Measurements from ENCODE around the gene TSGA10IP. TPM values are rescaled to one million over a fixed set of nuclear protein-coding genes. Genes with fewer than 3 reads are reported as not detected.

The TSGA10IP gene
- total and polyA plus RNA-seq, 3 experiments from 2014 or later = not detected

DNA sequence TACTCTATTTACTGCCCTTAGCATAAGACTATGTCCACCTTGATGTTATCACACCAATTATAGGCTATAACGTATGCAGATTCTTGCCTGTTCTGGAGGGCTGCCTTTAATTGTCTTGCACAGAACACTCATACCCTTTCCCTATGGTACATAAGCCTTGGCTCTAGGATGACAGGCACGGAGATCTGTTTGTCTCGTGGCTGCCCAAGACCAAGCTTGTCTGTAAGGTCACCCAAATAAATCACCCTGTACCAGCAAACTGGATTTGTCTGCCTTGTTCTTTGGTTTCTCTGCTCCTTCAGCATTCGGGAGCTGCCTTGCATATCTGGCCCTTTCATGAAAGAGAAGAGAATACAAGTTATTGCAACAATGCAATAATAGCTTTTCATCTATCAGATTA, 7.5 kb upstream of the TSGA10IP start:
- no peaks in the 10 kb centered on the region for H3K36me3 Mint-ChIP-seq
- H3K4me3 ChIP-seq (ENCODE audit: low read length) = no peak overlapping the region
- H3K27ac ChIP-seq (ENCODE audit: low read depth, low read length) = no peak overlapping the region
- H3K36me3 ChIP-seq (ENCODE audit: insufficient read depth, low read length) = no peaks in the 10 kb centered on the region
- H3K27me3 ChIP-seq (ENCODE audit: insufficient read depth, low read length, poor library complexity, severe bottlenecking) = no peaks in the 10 kb centered on the region
- peaks cover 1 to 15% of the 10 kb centered on the region in 2 donors for H3K27me3 Mint-ChIP-seq
- no peaks in the 10 kb centered on the region for H3K9me3 Mint-ChIP-seq
- DNase-seq = no peak
- no peaks in the 10 kb centered on the region for H3K9me3 ChIP-seq (ENCODE audit: low read length)
- CTCF ChIA-PET = interaction anchor here (0.6 to 1.8 kb wide), 2 partner anchors 53 kb away, joined by 3 to 5 read pairs; no protein-coding TSS in a partner anchor
- H3K27ac Mint-ChIP-seq = no peak overlapping the region
- no peaks in the 10 kb centered on the region for H3K4me1 Mint-ChIP-seq
- no peaks in the 10 kb centered on the region for H3K4me1 ChIP-seq (ENCODE audit: insufficient read depth, low read length)
- H3K4me3 Mint-ChIP-seq = no peak overlapping the region
- POLR2A ChIA-PET = no interaction called here

DNA sequence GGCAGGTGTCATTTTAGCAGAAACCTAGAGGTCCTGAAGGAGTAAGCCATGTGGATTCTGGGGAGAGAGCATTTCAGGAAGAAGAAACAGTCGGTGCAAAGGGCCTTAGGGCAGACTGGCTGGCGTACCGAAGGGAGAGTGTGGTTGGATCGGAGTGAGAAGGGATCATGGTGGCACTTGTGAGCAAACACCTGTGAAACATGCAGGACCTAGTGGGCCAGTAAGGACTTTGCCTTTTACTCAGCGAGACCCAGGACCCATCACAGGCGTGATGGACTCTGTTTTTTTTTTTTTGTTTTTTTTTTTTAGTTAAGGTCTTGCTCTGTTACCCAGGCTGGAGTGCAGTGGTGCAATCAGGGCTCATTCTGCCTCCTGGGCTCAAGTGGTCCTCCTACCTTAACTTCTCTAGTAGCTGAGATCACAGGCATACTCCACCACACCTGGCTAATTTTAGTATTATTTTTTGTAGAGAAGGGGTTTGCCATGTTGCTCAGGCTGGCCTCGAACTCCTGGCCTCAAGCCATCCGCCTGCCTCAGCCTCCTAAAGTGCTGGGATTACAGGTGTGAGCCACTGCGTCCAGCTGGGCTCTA, 3.5 kb upstream of the TSGA10IP start:
- Histone ChIP-seq H3K4me3 (ENCODE audit: low read length) (no peak overlapping the region), H3K36me3 (ENCODE audit: insufficient read depth, low read length) (no peaks in the 10 kb centered on the region), H3K27me3 (ENCODE audit: insufficient read depth, low read length, poor library complexity, severe bottlenecking) (no peaks in the 10 kb centered on the region), H3K4me1 (ENCODE audit: insufficient read depth, low read length) (no peaks in the 10 kb centered on the region), H3K9me3 (ENCODE audit: low read length) (no peaks in the 10 kb centered on the region), H3K27ac (ENCODE audit: low read depth, low read length) (no peak overlapping the region)
- H3K36me3 Mint-ChIP-seq = no peaks in the 10 kb centered on the region
- no peaks in the 10 kb centered on the region for H3K9me3 Mint-ChIP-seq
- peaks cover 0 to 15% of the 10 kb centered on the region in 2 donors for H3K27me3 Mint-ChIP-seq
- H3K4me3 Mint-ChIP-seq = no peak overlapping the region
- ChIA-PET POLR2A (interaction anchor here (0.6 kb wide), 1 partner anchor 54 kb away, joined by 3 read pairs; the partner anchor contains the start of gene FIBP), CTCF (no interaction called here)
- no peak for DNase-seq
- H3K27ac Mint-ChIP-seq = peak overlapping the region in 2 of 8 donors; percentile 31 to 90
- H3K4me1 Mint-ChIP-seq = no peaks in the 10 kb centered on the region

DNA sequence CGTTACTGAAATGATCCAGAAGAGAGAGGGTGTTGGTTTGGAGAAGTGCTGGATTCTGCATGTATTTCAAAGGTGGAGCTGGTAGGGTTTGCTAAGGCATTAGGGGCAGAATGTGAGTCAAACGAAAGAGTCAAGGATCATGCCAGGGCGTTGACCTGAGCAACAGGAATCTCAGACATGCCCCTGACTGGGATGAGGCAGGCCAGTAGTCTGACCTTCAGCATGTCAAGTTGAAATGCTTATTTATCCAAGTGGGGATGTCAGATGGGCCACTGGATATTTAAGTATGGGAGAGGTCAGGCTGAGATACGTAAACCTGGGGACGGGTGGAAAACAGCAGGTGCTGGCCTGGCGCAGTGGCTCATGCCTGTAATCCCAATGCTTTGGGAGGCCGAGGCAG, 2.7 kb upstream of the TSGA10IP start:
- no peaks in the 10 kb centered on the region for H3K9me3 ChIP-seq (ENCODE audit: low read length)
- no peak for DNase-seq
- Mint-ChIP-seq H3K9me3 (no peaks in the 10 kb centered on the region), H3K27me3 (peaks cover 0 to 12% of the 10 kb centered on the region in 2 donors), H3K4me3 (no peak overlapping the region), H3K36me3 (no peaks in the 10 kb centered on the region), H3K27ac (no peak overlapping the region), H3K4me1 (no peaks in the 10 kb centered on the region)
- CTCF ChIA-PET = no interaction called here
- no peaks in the 10 kb centered on the region for H3K4me1 ChIP-seq (ENCODE audit: insufficient read depth, low read length)
- POLR2A ChIA-PET = interaction anchor here (0.6 kb wide), 1 partner anchor 54 kb away, joined by 3 read pairs; the partner anchor contains the start of gene FIBP
- no peak overlapping the region for H3K27ac ChIP-seq (ENCODE audit: low read depth, low read length)
- H3K27me3 ChIP-seq (ENCODE audit: insufficient read depth, low read length, poor library complexity, severe bottlenecking) = no peaks in the 10 kb centered on the region
- no peaks in the 10 kb centered on the region for H3K36me3 ChIP-seq (ENCODE audit: insufficient read depth, low read length)
- no peak overlapping the region for H3K4me3 ChIP-seq (ENCODE audit: low read length)

DNA sequence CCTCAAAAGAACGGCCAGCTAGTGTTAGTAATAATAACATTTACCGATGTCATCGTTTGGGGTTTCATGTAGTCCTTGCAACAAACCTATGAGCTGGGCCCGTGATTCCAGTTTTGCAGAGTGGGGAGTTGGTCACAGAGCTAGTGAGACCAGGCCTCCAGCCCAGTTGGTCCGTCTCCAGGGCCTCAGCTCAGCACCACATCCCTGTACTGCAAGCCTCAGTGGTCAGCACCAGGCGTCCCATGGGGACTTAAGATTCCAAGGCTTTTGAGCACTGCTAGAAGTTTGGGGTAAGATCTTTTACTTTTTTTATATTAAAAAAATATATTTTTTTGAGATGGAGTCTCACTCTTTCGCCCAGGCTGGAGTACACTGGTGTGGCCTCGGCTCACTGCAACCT, 1.1 kb upstream of the TSGA10IP start:
- Mint-ChIP-seq H3K4me1 (no peaks in the 10 kb centered on the region), H3K36me3 (no peaks in the 10 kb centered on the region), H3K9me3 (no peaks in the 10 kb centered on the region), H3K4me3 (no peak overlapping the region), H3K27ac (no peak overlapping the region), H3K27me3 (peaks cover 0 to 4% of the 10 kb centered on the region in 2 donors)
- DNase-seq = no peak
- no peak overlapping the region for H3K27ac ChIP-seq (ENCODE audit: low read depth, low read length)
- no peak overlapping the region for H3K4me3 ChIP-seq (ENCODE audit: low read length)
- no peaks in the 10 kb centered on the region for H3K9me3 ChIP-seq (ENCODE audit: low read length)
- H3K4me1 ChIP-seq (ENCODE audit: insufficient read depth, low read length) = no peaks in the 10 kb centered on the region
- no peaks in the 10 kb centered on the region for H3K36me3 ChIP-seq (ENCODE audit: insufficient read depth, low read length)
- H3K27me3 ChIP-seq (ENCODE audit: insufficient read depth, low read length, poor library complexity, severe bottlenecking) = no peaks in the 10 kb centered on the region
- POLR2A ChIA-PET = no interaction called here
- CTCF ChIA-PET = interaction anchor here (1.1 kb wide), 1 partner anchor 78 kb away, joined by 3 read pairs; no protein-coding TSS in a partner anchor

DNA sequence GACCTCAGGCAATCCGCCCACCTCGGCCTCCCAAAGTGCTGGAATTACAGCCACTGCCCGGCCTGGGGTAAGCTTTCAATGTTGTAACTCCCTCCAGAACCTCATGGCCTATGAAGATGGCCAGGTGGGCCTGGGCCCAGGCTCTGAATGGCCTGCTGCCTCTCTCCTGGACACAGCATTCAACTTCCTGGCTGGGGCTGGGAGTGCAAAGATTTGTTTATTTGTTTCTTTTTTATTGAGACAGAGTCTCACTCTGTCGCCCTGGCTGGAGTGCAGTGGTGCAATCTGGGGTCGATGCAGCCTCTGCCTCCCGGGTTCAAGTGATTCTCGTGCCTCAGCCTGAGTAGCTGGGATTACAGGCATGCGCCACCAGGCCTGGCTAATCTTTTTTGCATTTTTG, 513 bp upstream of the TSGA10IP start:
- Mint-ChIP-seq H3K27ac (no peak overlapping the region), H3K9me3 (no peaks in the 10 kb centered on the region), H3K4me1 (no peaks in the 10 kb centered on the region), H3K4me3 (no peak overlapping the region), H3K27me3 (peaks cover 0 to 4% of the 10 kb centered on the region in 2 donors), H3K36me3 (no peaks in the 10 kb centered on the region)
- Histone ChIP-seq H3K4me3 (ENCODE audit: low read length) (no peak overlapping the region), H3K4me1 (ENCODE audit: insufficient read depth, low read length) (no peaks in the 10 kb centered on the region), H3K36me3 (ENCODE audit: insufficient read depth, low read length) (no peaks in the 10 kb centered on the region), H3K9me3 (ENCODE audit: low read length) (no peaks in the 10 kb centered on the region), H3K27ac (ENCODE audit: low read depth, low read length) (no peak overlapping the region), H3K27me3 (ENCODE audit: insufficient read depth, low read length, poor library complexity, severe bottlenecking) (no peaks in the 10 kb centered on the region)
- CTCF ChIA-PET = interaction anchor here (1.1 kb wide), 1 partner anchor 77 kb away, joined by 3 read pairs; no protein-coding TSS in a partner anchor
- no peak for DNase-seq
- POLR2A ChIA-PET = no interaction called here

DNA sequence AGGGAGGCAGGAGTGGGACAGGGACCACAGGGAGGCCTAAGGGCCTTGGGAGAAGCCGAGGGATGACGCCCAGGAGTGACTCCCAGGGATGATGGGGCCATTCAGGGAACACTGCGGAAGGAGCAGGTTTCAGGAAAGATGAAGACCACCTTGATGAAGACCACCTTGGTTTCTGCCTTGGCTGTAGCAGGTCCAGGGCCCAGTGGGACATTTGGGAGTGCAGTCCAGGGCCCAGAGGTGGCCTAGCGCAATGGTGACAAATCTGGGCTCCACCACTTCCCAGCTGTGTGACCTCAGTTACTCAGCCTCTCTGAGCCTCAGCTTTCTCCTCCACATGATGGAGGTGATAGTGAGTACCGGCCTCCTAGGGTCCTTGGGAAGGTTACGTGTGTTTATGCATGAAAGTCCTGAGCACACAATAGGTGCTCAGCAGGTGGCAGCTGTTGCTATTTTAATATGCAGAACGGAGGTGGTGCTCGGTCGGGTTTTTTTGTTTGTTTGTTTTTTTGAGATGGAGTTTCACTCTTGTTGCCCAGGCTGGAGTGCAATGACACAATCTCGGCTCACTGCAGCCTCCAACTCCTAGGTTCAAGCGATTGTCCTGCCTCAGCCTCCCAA, 770 bp downstream of the TSGA10IP start:
- POLR2A ChIA-PET = no interaction called here

DNA sequence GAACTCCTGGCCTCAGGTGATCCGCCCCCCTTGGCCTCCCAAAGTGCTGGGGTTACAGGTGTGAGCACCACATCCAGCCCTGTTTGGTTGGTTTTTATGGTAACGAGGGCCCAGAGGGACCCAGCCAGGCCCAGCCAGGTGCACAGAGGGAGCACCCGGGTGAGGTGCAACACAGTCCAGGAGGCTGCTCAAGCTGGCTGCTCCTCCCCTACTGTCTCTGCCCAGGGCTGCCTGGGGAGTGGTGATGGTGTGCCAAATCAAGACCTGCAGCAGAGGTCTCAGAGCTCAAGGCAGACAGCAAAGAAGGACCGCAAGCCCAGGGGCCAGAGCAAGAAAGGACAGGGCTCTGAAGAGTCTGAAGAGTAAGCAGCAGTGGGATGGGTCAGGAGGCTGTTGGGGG, 1.4 kb downstream of the TSGA10IP start:
- H3K9me3 ChIP-seq (ENCODE audit: low read length) = no peaks in the 10 kb centered on the region
- Mint-ChIP-seq H3K27ac (no peak overlapping the region), H3K4me1 (no peaks in the 10 kb centered on the region), H3K9me3 (no peaks in the 10 kb centered on the region), H3K4me3 (no peak overlapping the region), H3K27me3 (peaks cover 0 to 2% of the 10 kb centered on the region in 2 donors), H3K36me3 (no peaks in the 10 kb centered on the region)
- no peak overlapping the region for H3K4me3 ChIP-seq (ENCODE audit: low read length)
- CTCF ChIA-PET = no interaction called here
- no peak for DNase-seq
- no peaks in the 10 kb centered on the region for H3K4me1 ChIP-seq (ENCODE audit: insufficient read depth, low read length)
- POLR2A ChIA-PET = no interaction called here
- H3K36me3 ChIP-seq (ENCODE audit: insufficient read depth, low read length) = no peaks in the 10 kb centered on the region
- no peaks in the 10 kb centered on the region for H3K27me3 ChIP-seq (ENCODE audit: insufficient read depth, low read length, poor library complexity, severe bottlenecking)
- no peak overlapping the region for H3K27ac ChIP-seq (ENCODE audit: low read depth, low read length)

More for the DNA sequence above, 770 bp downstream of the TSGA10IP start:
- Mint-ChIP-seq H3K4me3 (no peak overlapping the region), H3K27ac (no peak overlapping the region), H3K27me3 (peaks cover 0 to 2% of the 10 kb centered on the region in 2 donors), H3K36me3 (no peaks in the 10 kb centered on the region), H3K9me3 (no peaks in the 10 kb centered on the region), H3K4me1 (no peaks in the 10 kb centered on the region)
- CTCF ChIA-PET = no interaction called here
- Histone ChIP-seq H3K9me3 (ENCODE audit: low read length) (no peaks in the 10 kb centered on the region), H3K4me3 (ENCODE audit: low read length) (no peak overlapping the region), H3K4me1 (ENCODE audit: insufficient read depth, low read length) (no peaks in the 10 kb centered on the region), H3K27ac (ENCODE audit: low read depth, low read length) (no peak overlapping the region), H3K36me3 (ENCODE audit: insufficient read depth, low read length) (no peaks in the 10 kb centered on the region), H3K27me3 (ENCODE audit: insufficient read depth, low read length, poor library complexity, severe bottlenecking) (no peaks in the 10 kb centered on the region)
- no peak for DNase-seq

DNA sequence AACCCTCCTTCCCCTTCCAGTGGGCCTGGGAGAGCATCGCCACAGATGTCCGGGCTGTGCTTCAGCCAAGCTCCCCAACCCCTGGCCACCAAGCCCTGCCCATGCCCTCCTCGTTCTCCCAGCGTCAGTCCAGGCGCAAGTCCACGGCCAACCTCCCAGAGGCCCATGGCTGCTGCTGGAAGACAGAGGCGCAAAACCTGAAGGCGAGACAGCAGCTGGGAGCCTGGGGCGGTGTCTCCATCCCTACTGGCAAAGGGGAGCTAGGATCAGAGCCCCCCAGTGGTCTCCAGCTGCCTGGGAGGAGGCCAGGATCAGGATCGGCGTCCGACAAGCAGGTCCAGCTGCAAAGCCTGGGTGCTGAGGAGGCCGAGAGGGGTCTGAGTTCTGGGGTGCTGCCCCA, 1.9 kb downstream of the TSGA10IP start:
- CTCF ChIA-PET = interaction anchor here (1.1 kb wide), 1 partner anchor 63 kb away, joined by 3 read pairs; no protein-coding TSS in a partner anchor
- POLR2A ChIA-PET = no interaction called here
- H3K4me3 Mint-ChIP-seq = no peak overlapping the region

More for the DNA sequence above, 1.9 kb downstream of the TSGA10IP start:
- H3K36me3 Mint-ChIP-seq = no peaks in the 10 kb centered on the region
- no peak overlapping the region for H3K27ac Mint-ChIP-seq
- H3K4me1 ChIP-seq (ENCODE audit: insufficient read depth, low read length) = no peaks in the 10 kb centered on the region
- H3K9me3 Mint-ChIP-seq = no peaks in the 10 kb centered on the region
- H3K27me3 Mint-ChIP-seq = peaks cover 0 to 2% of the 10 kb centered on the region in 2 donors
- H3K4me1 Mint-ChIP-seq = no peaks in the 10 kb centered on the region
- no peaks in the 10 kb centered on the region for H3K36me3 ChIP-seq (ENCODE audit: insufficient read depth, low read length)
- H3K27me3 ChIP-seq (ENCODE audit: insufficient read depth, low read length, poor library complexity, severe bottlenecking) = no peaks in the 10 kb centered on the region
- H3K4me3 ChIP-seq (ENCODE audit: low read length) = no peak overlapping the region
- H3K27ac ChIP-seq (ENCODE audit: low read depth, low read length) = no peak overlapping the region
- H3K9me3 ChIP-seq (ENCODE audit: low read length) = no peaks in the 10 kb centered on the region
- no peak for DNase-seq

All from CD8-positive, alpha-beta memory T cell (primary cell).